B cell (primary cell): ENCODE measurements around the gene FA2H. TPM values are rescaled to one million over a fixed set of nuclear protein-coding genes. Genes with fewer than 3 reads are reported as not detected.

ENCODE experiments used
- ATAC-seq: fragments of 200-7000 bp; cut with Tn5 transposase; one replicate; pipeline ENCODE4 v1.10.0; 2021; ENCODE audit warnings: low read depth, mild to moderate bottlenecking, moderate number of reproducible peaks, moderate library complexity
- CTCF ChIA-PET: fragments of 350-600 bp; sonication (Branson Sonifier 250); formaldehyde crosslinking; loops from one replicate; lab custom pipeline; 2021; ENCODE audit warnings: antibody characterized with exemption, inconsistent platforms; lab: Charles Lee
- POLR2A ChIA-PET: fragments of 350-600 bp; sonication (Branson Sonifier 250); formaldehyde crosslinking; loops from one replicate; lab custom pipeline; 2021; ENCODE audit warnings: antibody characterized with exemption; lab: Charles Lee
- DNase-seq: peaks from one replicate; pipeline ENCODE4 v3.0.0; 2013
- H2AFZ ChIP-seq: 2 replicates; pipeline ENCODE4 v1.6.1; 2012; ENCODE audit warnings: mild to moderate bottlenecking, low read depth, low read length; ENCODE audit not compliant: insufficient read depth, poor library complexity, severe bottlenecking
- H3K27ac ChIP-seq, 2 donors: 1 replicate in 1 of 2; 2 replicates in 1 of 2; pipeline ENCODE4 v1.5.1; 2012 to 2013; ENCODE audit warnings: low read length in 2 of 2, mild to moderate bottlenecking in 2 of 2, moderate library complexity in 1 of 2
- H3K27me3 ChIP-seq, 4 experiments: fragments of 200-600 bp in 1 of 4; sonication (generic) in 1 of 4; replicated peaks in 1 of 4; 1 replicate in 2 of 4; 2 replicates in 2 of 4; pipeline versions ENCODE4 v1.6.1 to v1.7.0; 2013 to 2016; ENCODE audit warnings: low read length in 3 of 4, mild to moderate bottlenecking in 2 of 4, mixed read lengths in 1 of 4, moderate library complexity in 1 of 4; ENCODE audit not compliant: insufficient read depth in 4 of 4, control insufficient read depth in 3 of 4; ENCODE audit errors: control extremely low read depth in 1 of 4
- H3K36me3 ChIP-seq, 2 experiments: replicated peaks in 1 of 2; 1 replicate in 1 of 2; 2 replicates in 1 of 2; pipeline versions ENCODE4 v1.6.1 to v1.7.1; 2013; ENCODE audit warnings: low read length in 1 of 2; ENCODE audit not compliant: insufficient read depth in 2 of 2, control insufficient read depth in 1 of 2; ENCODE audit errors: control extremely low read depth in 1 of 2, extremely low read depth in 1 of 2
- H3K4me1 ChIP-seq, 2 donors: fragments of 200-600 bp in 1 of 2; sonication (generic) in 1 of 2; 1 replicate in 1 of 2; 2 replicates in 1 of 2; pipeline versions ENCODE4 v1.5.1 to v1.6.1; 2013 to 2017; ENCODE audit warnings: low read length in 2 of 2; ENCODE audit not compliant: control insufficient read depth in 2 of 2, insufficient read depth in 2 of 2
- H3K4me2 ChIP-seq: replicated peaks from 2 replicates; pipeline ENCODE3; 2012; ENCODE audit warnings: mild to moderate bottlenecking, low read depth, low read length; ENCODE audit not compliant: poor library complexity, severe bottlenecking
- H3K4me3 ChIP-seq, 5 experiments: fragments of 200-600 bp in 1 of 5; sonication (generic) in 1 of 5; 1 replicate in 3 of 5; 2 replicates in 2 of 5; pipeline versions ENCODE4 v1.5.1 to v1.7.0; 2011 to 2016; ENCODE audit warnings: low read length in 4 of 5, mild to moderate bottlenecking in 4 of 5, low read depth in 2 of 5, control low read depth in 1 of 5, moderate library complexity in 1 of 5; ENCODE audit not compliant: insufficient read depth in 1 of 5; ENCODE audit errors: control extremely low read depth in 1 of 5, extremely low read depth in 1 of 5
- H3K79me2 ChIP-seq: fragments of 200-600 bp; sonication (generic); one replicate; pipeline ENCODE4 v1.6.0; 2016; ENCODE audit warnings: low read length; ENCODE audit not compliant: control insufficient read depth, insufficient read depth
- H3K9ac ChIP-seq: fragments of 200-600 bp; sonication (generic); 2 replicates; pipeline ENCODE4 v1.6.1; 2017; ENCODE audit warnings: mild to moderate bottlenecking, low read length, moderate library complexity
- H3K9me3 ChIP-seq, 3 donors: one replicate each; pipeline versions ENCODE4 v1.6.1 to v1.7.1; 2013; ENCODE audit warnings: low read length in 2 of 3; ENCODE audit not compliant: control insufficient read depth in 2 of 3, insufficient read depth in 1 of 3; ENCODE audit errors: control extremely low read depth in 1 of 3
- H4K20me1 ChIP-seq: 2 replicates; pipeline ENCODE4 v1.6.0; 2012; ENCODE audit warnings: mild to moderate bottlenecking, low read length; ENCODE audit not compliant: insufficient read depth, control insufficient read depth, poor library complexity, severe bottlenecking
- H3K27ac Mint-ChIP-seq: one replicate; pipeline ENCODE4 v1.8.0; 2021; ENCODE audit warnings: mixed read lengths
- H3K27me3 Mint-ChIP-seq: one replicate; pipeline ENCODE4 v1.8.0; 2021; ENCODE audit warnings: mixed read lengths
- H3K4me1 Mint-ChIP-seq: one replicate; pipeline ENCODE4 v1.8.0; 2021; ENCODE audit warnings: mixed read lengths
- H3K4me3 Mint-ChIP-seq: one replicate; pipeline ENCODE4 v1.8.0; 2021; ENCODE audit warnings: mixed read lengths
- H3K9me3 Mint-ChIP-seq: one replicate; pipeline ENCODE4 v1.8.0; 2022; ENCODE audit warnings: mixed read lengths; ENCODE audit not compliant: insufficient read depth
- CTCF ChIP-seq: fragments of 200-600 bp; IDR thresholded peaks from one replicate; pipeline ENCODE4 v1.8.0; 2022; ENCODE audit warnings: antibody characterized with exemption, mild to moderate bottlenecking
- EZH2 ChIP-seq: IDR thresholded peaks from 2 replicates; pipeline ENCODE4 v1.6.1; 2012; ENCODE audit warnings: borderline replicate concordance, low read depth, mild to moderate bottlenecking, moderate library complexity, low read length; ENCODE audit not compliant: insufficient read depth, poor library complexity, severe bottlenecking
- WGBS: methylation state at CpG from one replicate; pipeline ENCODE4 v1.1.5; 2013; ENCODE audit warnings: missing lambda C conversion rate; ENCODE audit not compliant: insufficient coverage; 5-methylcytosine and 5-hydroxymethylcytosine counted together
- intact Hi-C: fragments of 100-400 bp; cut with micrococcal nuclease; formaldehyde crosslinking; loops from one replicate; pipeline ENCODE4 v1.10.0; 2022
- polyA plus RNA-seq: library from polyadenylated mRNA; depleted of rRNA; stranded (reverse); fragments of >200 nt; gene quantifications from 2 replicates; pipeline ENCODE4 v1.2.3, GENCODE V29; 2012
- total RNA-seq, 2 donors: library from RNA; stranded (reverse); fragments of 120-200 nt in 1 of 2; gene quantifications; 1 replicate in 1 of 2; 2 replicates in 1 of 2; pipeline versions ENCODE4 v1.2.3 to v1.2.4, GENCODE V29; 2013 to 2022

Gene FA2H
- total and polyA plus RNA-seq, 2 donors (not counting 1 experiment from before 2014, with no cell fraction given) = 1.0 to 3.6 TPM

GRCh38 chr16:74788108-74788507 is 13.5 kb upstream of the FA2H start:
- CTCF ChIA-PET = no interaction called here
- no peak overlapping the region for H3K27ac Mint-ChIP-seq

GRCh38 chr16:74785031-74785430 is 10.4 kb upstream of the FA2H start:
- TF ChIP-seq CTCF = no peak
- no peak for TF ChIP-seq EZH2

More at GRCh38 chr16:74788108-74788507, 13.5 kb upstream of the FA2H start:
- TF ChIP-seq EZH2 (no peak), CTCF (no peak)
- Histone ChIP-seq H4K20me1 (no peaks in the 10 kb centered on the region), H3K79me2 (no peaks in the 10 kb centered on the region), H3K4me2 (no peak overlapping the region), H3K9me3 (peaks cover 0 to 8% (median 2%) of the 10 kb centered on the region in 3 donors), H3K9ac (no peak overlapping the region), H3K27me3 (no peaks in the 10 kb centered on the region), H3K36me3 (no peaks in the 10 kb centered on the region), H3K4me1 (no peaks in the 10 kb centered on the region), H3K4me3 (no peak overlapping the region), H2AFZ (no peak overlapping the region), H3K27ac (no peak overlapping the region)
- peaks cover 20% of the 10 kb centered on the region for H3K27me3 Mint-ChIP-seq
- POLR2A ChIA-PET = no interaction called here
- H3K4me3 Mint-ChIP-seq = no peak overlapping the region
- WGBS = 60% methylated on average over 1 of the region's 7 CpGs
- no peak for DNase-seq
- intact Hi-C loops = no loop called here
- H3K9me3 Mint-ChIP-seq = no peaks in the 10 kb centered on the region
- no peaks in the 10 kb centered on the region for H3K4me1 Mint-ChIP-seq
- ATAC-seq = no peak

More at GRCh38 chr16:74785031-74785430, 10.4 kb upstream of the FA2H start:
- no peaks in the 10 kb centered on the region for H3K9me3 Mint-ChIP-seq
- no peak overlapping the region for H3K9ac ChIP-seq
- POLR2A ChIA-PET = no interaction called here
- H3K27me3 Mint-ChIP-seq = peaks cover 34% of the 10 kb centered on the region
- H3K4me1 ChIP-seq = no peaks in the 10 kb centered on the region
- WGBS = 82% methylated on average over 3 of the region's 4 CpGs
- CTCF ChIA-PET = no interaction called here
- H2AFZ ChIP-seq = no peak overlapping the region
- no peaks in the 10 kb centered on the region for H3K9me3 ChIP-seq
- no peak overlapping the region for H3K4me2 ChIP-seq
- H3K4me3 ChIP-seq = no peak overlapping the region
- DNase-seq (no peak), ATAC-seq (no peak)
- H3K36me3 ChIP-seq = no peaks in the 10 kb centered on the region
- H3K79me2 ChIP-seq = no peaks in the 10 kb centered on the region
- H3K4me3 Mint-ChIP-seq = no peak overlapping the region
- no peaks in the 10 kb centered on the region for H3K4me1 Mint-ChIP-seq
- intact Hi-C loops = no loop called here
- H3K27ac ChIP-seq = no peak overlapping the region
- H4K20me1 ChIP-seq = no peaks in the 10 kb centered on the region
- no peaks in the 10 kb centered on the region for H3K27me3 ChIP-seq
- H3K27ac Mint-ChIP-seq = no peak overlapping the region
